Measurements from ENCODE around the gene RAB41.
"Not testable (repeated sequence)": the region's sequence is repeated elsewhere in the genome, so short reads cannot be mapped to it uniquely, and the experiment has no call there.

The RAB41 gene

GRCh38 chrX:70289793-70290770, 8.1 kb downstream of the RAB41 start, which contains the start of the genes KIF4A and PDZD11:
Gene KIF4A, plus strand, starts transcription at chrX:70290104. Its CDS starts 355 bp downstream, at chrX:70290459.
Gene PDZD11, minus strand, starts transcription at chrX:70289927. Its CDS starts 586 bp downstream, at chrX:70289341.
- DNase-seq (ENCODE audit: low read depth, low spot score): peak; percentile 93

- no peak for DNase-seq (ENCODE audit: low read depth, low spot score)
Observed at GRCh38 chrX:70292788-70293187, 10.8 kb downstream of the RAB41 start.

- no peak for DNase-seq (ENCODE audit: low read depth, low spot score)
Observed at GRCh38 chrX:70293621-70294020, 11.6 kb downstream of the RAB41 start.

GRCh38 chrX:70301716-70302115, 19.7 kb downstream of the RAB41 start:
- peak; percentile 44 for DNase-seq (ENCODE audit: low read depth, low spot score)

GRCh38 chrX:70313503-70313902, 31.5 kb downstream of the RAB41 start:
- peak; percentile 45 for DNase-seq (ENCODE audit: low read depth, low spot score)

GRCh38 chrX:70322784-70323183, 40.8 kb downstream of the RAB41 start:
- no peak for DNase-seq (ENCODE audit: low read depth, low spot score)

- not testable (repeated sequence) for DNase-seq (ENCODE audit: low read depth, low spot score)
Observed at GRCh38 chrX:70323628-70324027, 41.7 kb downstream of the RAB41 start.

- DNase-seq (ENCODE audit: low read depth, low spot score): no peak
Observed at GRCh38 chrX:70324326-70324725, 42.4 kb downstream of the RAB41 start.

- peak; percentile 21 for DNase-seq (ENCODE audit: low read depth, low spot score)
Observed at GRCh38 chrX:70331161-70331560, 49.2 kb downstream of the RAB41 start.

GRCh38 chrX:70332600-70332999, 50.6 kb downstream of the RAB41 start:
- no peak for DNase-seq (ENCODE audit: low read depth, low spot score)

All from astrocyte of the hippocampus (primary cell).